GM12892 (cell line): ENCODE measurements around the gene NGEF.

Experiments
- POLR2A ChIP-seq: IDR thresholded peaks from 2 replicates; pipeline ENCODE4 v1.6.1; 2011; ENCODE audit warnings: low read depth, low read length, control low read depth
- POLR2AphosphoS5 ChIP-seq: IDR thresholded peaks from 2 replicates; pipeline ENCODE4 v1.6.1; 2011; ENCODE audit warnings: low read depth, low read length, control low read depth

DNA sequence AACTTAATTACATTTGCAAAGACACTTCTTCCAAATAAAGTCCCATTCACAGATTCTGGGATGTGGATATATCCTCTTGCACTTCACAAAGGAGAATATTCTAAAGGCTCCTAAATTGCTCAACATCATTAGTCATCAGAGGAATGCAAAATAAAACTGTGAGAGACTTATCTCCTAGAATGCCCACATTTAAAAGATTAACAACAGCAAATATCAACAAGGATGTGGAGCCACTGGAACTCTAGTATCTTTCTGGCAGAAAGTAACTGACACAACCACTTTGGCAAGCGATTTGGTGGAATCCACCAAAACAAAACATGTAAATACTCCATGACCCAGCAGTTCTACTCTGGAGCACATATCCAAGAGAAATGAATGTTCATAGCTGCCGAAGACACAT is 24.0 kb upstream of the NGEF start:
- TF ChIP-seq POLR2AphosphoS5 (no peak), POLR2A (no peak)
